DMS53 (cell line): ENCODE measurements around the gene FAM131B.
"Not testable (repeated sequence)": the region's sequence is repeated elsewhere in the genome, so short reads cannot be mapped to it uniquely, and the experiment has no call there.

ENCODE experiments used
- DNase-seq: peaks from one replicate; lab custom pipeline; 2025; lab: John Stamatoyannopoulos, UW

The FAM131B gene

GRCh38 chr7:143362131-143363015 lies at the start of gene FAM131B:
Gene FAM131B, minus strand, starts transcription at chr7:143362713. Its CDS starts 110 bp downstream, at chr7:143362603.
- DNase-seq: peak; percentile 58

GRCh38 chr7:143411976-143412708 lies 49.6 kb upstream of the FAM131B start:
- DNase-seq: no peak

GRCh38 chr7:143410521-143411004 lies 48.0 kb upstream of the FAM131B start:
- DNase-seq: no peak

- DNase-seq: peak; percentile 92
Observed at GRCh38 chr7:143408686-143409561, 46.4 kb upstream of the FAM131B start, which contains the start of gene EPHA1. Gene EPHA1, minus strand, starts transcription at chr7:143408856. Its CDS starts 51 bp downstream, at chr7:143408805.

GRCh38 chr7:143408252-143408685 lies 45.8 kb upstream of the FAM131B start:
- no peak for DNase-seq

- DNase-seq: no peak
Observed at GRCh38 chr7:143407287-143408251, 45.1 kb upstream of the FAM131B start.

- DNase-seq: peak; percentile 42
Observed at GRCh38 chr7:143406002-143406357, 43.5 kb upstream of the FAM131B start.

GRCh38 chr7:143405173-143406001 lies 42.9 kb upstream of the FAM131B start:
- no peak for DNase-seq

- not testable (repeated sequence) for DNase-seq
Observed at GRCh38 chr7:143402233-143402632, 39.7 kb upstream of the FAM131B start.

- DNase-seq: no peak
Observed at GRCh38 chr7:143401265-143401664, 38.8 kb upstream of the FAM131B start.

GRCh38 chr7:143399642-143400041 lies 37.1 kb upstream of the FAM131B start:
- no peak for DNase-seq

- DNase-seq: no peak
Observed at GRCh38 chr7:143399151-143399550, 36.6 kb upstream of the FAM131B start.

GRCh38 chr7:143398616-143399015 lies 36.1 kb upstream of the FAM131B start:
- no peak for DNase-seq

GRCh38 chr7:143397710-143398530 lies 35.4 kb upstream of the FAM131B start:
- no peak for DNase-seq

- no peak for DNase-seq
Observed at GRCh38 chr7:143396625-143397556, 34.4 kb upstream of the FAM131B start.

- no peak for DNase-seq
Observed at GRCh38 chr7:143396182-143396581, 33.7 kb upstream of the FAM131B start.
